GM19193 (cell line): ENCODE results near the gene CT45A3.
"Not testable (repeated sequence)": the region's sequence is repeated elsewhere in the genome, so short reads cannot be mapped to it uniquely, and the experiment has no call there.

Experiments
- POLR2A ChIP-seq: IDR thresholded peaks from 4 replicates; pipeline ENCODE4 v1.6.1; 2011; ENCODE audit not compliant: insufficient read depth, insufficient read length; ENCODE audit errors: extremely low read depth

The CT45A3 gene, protein sequence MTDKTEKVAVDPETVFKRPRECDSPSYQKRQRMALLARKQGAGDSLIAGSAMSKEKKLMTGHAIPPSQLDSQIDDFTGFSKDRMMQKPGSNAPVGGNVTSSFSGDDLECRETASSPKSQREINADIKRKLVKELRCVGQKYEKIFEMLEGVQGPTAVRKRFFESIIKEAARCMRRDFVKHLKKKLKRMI

GRCh38 chrX:135768091-135768490 is at the start of gene CT45A3:
CT45A3 (minus strand) TSS chrX:135768191; CDS start chrX:135764444, 3,747 bp downstream.
- not testable (repeated sequence) for TF ChIP-seq POLR2A

DNA sequence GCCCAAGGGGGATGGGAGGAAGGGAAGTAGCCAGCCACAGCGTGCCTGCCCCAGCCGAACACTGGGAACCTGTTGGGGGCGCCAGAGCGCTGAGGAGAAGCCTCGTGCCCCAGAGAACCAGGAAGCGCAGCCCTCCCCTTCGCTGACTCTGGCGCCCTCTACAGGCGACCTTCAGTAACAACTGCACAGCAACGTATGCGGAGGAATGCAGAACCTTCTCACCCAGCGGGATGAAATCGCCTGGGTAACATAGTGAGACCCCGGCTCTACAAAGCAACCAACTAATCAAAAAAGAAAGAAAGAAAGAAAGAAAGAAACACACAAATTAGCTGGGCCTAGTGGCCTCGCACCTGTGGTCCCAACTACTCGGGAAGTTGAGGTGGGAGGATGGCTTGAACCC is 34.7 kb upstream of the CT45A3 start, which contains the start of gene CT45A6:
CT45A6 (minus strand) TSS at position 101 of the 400 bp plus-strand sequence. CDS start 3,794 bp downstream, outside the sequence.
- not testable (repeated sequence) for TF ChIP-seq POLR2A

DNA sequence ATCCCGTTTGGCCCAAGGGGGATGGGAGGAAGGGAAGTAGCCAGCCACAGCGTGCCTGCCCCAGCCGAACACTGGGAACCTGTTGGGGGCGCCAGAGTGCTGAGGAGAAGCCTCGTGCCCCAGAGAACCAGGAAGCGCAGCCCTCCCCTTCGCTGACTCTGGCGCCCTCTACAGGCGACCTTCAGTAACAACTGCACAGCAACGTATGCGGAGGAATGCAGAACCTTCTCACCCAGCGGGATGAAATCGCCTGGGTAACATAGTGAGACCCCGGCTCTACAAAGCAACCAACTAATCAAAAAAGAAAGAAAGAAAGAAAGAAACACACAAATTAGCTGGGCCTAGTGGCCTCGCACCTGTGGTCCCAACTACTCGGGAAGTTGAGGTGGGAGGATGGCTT is 17.4 kb upstream of the CT45A3 start, which contains the start of gene CT45A5:
CT45A5 (minus strand) TSS at position 101 of the 400 bp plus-strand sequence. CDS start 3,774 bp downstream, outside the sequence.
- not testable (repeated sequence) for TF ChIP-seq POLR2A

DNA sequence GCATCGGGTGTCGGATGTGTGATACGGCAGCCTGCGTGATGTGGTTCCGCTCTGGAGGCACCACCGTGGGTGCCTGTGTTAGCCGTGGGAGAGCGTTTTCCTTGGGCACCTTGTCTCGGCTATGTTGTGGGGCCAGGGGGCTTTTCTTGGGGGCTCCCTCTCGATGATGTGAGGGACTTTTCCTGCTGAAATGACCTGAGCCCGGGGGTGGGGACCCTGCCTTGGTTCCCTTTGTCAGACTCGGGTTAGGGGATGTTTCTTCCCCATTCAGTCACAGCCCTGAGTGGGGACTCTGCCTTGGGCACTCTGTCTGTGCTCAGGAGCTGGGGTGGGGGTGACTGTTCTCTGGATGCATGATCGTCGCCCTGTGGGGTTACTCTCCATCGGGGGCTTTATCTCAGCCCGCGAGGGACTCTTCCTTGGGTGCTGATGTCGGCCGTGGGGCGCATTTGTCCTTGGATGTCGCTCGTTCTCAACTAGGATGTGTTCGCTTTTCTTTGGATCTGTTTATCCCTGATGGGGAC is 26.7 kb downstream of the CT45A3 start:
- TF ChIP-seq POLR2A: no peak

- TF ChIP-seq POLR2A: no peak
Measured at GRCh38 chrX:135740681-135741149, 27.3 kb downstream of the CT45A3 start.

GRCh38 chrX:135737366-135738071 is 30.5 kb downstream of the CT45A3 start:
- TF ChIP-seq POLR2A: no peak

DNA sequence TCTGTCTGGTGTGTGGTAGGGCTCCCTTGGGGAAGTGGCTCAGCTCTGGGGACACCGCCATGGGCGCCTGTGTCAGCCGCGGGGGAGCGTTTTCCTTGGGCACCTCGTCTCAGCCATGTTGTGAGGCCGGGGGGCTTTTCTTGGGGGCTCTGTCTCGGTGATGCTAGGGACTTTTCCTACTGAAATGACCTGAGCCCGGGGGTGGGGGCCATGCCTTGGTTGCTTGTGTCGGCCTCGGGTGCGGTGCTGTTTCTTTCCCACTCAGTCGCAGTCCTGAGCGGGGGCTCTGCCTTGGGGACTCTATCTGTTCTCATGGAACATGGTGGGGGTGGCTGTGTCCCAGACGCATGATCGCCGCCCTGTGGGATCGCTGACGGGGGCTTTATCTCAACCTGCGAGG is 54.2 kb downstream of the CT45A3 start:
- TF ChIP-seq POLR2A: no peak

- TF ChIP-seq POLR2A: not testable (repeated sequence)
Measured at GRCh38 chrX:135713183-135713689, 54.8 kb downstream of the CT45A3 start, which contains the start of gene CT45A1. CT45A1 (plus strand) TSS chrX:135713639; CDS start chrX:135718941, 5,302 bp downstream.
